ENCODE data around the gene SETD9.

The SETD9 gene, protein sequence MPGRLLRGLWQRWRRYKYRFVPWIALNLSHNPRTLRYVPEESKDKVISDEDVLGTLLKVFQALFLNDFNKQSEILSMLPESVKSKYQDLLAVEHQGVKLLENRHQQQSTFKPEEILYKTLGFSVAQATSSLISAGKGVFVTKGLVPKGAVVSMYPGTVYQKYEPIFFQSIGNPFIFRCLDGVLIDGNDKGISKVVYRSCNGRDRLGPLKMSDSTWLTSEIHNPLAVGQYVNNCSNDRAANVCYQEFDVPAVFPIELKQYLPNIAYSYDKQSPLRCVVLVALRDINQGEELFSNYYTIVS

DNA sequence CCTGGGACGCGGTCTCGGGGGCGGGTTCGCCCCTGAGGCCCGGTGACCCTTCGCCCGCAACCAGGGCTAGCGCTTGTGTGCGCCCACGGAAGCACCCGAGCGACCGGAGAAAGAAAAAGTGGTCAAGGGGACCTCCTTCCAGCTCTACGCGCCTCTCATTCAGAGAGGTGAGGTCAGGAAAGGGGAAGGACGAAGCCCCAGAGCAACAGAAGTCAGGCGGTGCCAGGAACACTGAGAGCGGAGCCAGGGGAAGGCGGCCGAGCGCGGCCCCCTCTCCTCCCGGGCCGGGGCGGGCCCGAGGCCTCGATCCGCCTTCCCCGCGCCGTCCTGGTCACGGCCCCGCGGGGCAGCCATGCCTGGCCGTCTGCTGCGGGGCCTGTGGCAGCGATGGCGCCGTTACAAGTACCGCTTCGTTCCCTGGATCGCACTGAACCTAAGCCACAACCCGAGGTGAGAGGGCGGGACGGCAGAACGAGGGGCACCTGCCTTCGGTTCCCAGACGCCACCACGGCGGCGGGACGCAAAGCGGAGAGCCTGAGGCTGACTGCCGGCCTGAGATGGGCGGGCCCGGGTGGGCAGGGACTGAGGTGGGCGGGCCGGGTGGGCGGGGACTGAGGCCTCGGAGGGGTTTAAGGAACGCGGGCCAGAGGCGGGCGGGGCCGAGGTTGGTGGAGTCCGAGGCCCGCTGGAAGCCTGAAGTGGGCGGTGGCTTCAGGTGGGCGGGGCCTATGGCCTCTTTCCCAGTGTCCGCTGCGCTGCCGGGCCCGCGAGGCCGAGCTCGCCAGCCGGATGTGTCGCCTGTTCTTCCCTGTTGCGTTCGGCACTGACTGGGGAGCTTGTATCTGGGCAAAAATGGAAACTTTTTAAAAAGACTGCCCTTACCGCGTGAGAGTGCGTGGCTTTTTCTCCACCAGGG lies at the start of gene SETD9:
Gene SETD9, plus strand, starts transcription at position 303 of the 916 bp plus-strand sequence. Its CDS starts 50 bp downstream, at position 353.
- peak; percentile 96 for DNase-seq

DNA sequence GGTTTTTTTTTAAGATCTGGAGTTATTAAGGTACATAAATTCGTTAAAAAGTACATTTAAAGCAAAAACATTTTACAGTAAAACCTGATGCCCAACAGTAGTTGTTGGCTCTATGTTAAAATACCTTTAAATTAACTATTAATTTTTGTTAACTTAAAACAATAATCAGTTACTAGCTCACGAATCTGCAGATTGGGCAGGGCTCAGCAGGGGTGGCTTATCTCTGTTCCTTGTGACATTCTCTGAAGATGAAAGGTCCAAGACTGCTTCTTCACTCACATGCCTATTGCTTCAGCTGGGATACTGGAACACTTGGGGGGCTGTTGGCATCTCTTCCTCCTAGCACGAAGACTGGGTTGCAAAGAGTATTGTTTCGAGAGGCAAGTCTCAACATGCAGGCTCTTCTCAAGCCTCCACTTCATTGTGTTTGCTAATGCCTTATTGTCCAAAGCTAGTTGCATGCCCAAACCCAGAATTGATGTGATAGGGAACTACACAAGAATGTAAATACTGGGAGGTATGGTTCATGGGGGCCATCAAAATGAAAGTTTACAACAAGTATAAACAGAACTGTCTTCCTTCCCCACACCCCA lies 47.4 kb upstream of the SETD9 start:
- DNase-seq: no peak

DNA sequence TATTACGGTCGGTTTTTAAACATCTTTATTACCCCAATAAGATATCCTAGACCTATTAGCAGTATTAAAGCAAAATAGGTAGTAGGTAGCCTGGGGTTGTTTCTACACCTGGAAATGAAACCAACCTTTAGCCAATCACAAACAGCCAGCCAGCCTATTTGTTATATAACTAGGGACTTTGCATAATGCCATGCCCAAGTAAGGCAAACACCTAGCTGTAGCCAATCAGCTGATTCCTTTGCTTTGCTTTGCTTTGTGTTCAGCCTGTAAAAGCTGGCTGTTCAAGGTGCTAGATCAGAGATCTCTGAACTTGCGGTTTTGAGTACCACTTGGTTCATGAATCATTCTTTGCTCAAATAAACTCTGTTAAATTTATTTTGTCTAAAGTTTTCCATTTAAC lies 46.5 kb upstream of the SETD9 start:
- DNase-seq: no peak

DNA sequence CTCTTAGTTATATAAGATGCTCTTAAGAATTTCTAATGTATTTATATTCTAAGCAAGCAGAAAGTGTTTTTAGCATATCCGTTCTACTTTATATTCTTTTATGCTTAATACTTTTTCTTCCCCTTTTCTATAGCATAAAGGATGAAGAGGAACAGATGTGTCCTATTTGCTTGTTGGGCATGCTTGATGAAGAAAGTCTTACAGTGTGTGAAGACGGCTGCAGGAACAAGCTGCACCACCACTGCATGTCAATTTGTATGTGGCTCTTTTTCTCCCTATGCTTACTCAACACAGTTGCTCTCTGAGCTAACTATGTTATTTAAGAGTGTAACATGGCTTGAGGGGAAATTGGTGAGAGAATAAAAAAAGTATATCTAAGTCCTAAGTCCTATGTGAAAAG lies 37.6 kb upstream of the SETD9 start:
- DNase-seq: no peak

DNA sequence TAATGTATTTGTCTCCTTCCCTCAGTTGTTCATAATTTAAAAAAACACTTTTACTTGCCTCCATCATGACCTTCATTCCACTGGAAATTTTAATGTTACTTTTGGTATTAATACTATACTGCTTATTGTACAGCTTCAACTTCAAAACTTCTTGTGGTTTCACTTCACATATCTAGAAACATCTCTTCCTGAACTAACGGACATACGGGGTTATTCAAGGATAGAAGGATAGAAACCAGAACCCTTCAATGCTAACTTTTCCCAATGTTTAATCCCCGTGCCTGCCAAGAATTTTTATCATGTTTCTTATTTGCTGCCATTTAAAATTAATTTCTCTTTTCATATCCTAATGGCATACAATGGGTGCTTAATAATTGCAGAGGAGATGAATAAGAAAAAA lies 36.3 kb upstream of the SETD9 start:
- no peak for DNase-seq

DNA sequence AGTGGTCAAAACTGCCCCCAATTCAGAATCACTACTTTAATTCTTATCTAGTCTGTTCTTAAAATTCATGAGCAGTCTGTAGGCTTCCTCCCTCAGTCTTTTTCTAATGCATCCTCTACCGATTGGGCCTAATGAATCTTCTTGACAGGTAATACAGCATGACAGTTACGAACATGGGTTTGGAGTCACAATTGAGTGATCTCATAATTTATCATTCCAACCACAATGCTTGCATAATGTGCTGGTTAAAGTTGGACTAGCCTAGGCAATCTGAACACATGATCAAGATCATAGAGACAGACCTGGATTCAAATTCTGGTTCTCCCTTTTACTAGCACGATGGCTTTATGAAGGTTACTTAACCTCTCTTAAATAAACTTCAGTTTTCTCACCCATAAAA lies 33.1 kb upstream of the SETD9 start:
- DNase-seq: no peak

DNA sequence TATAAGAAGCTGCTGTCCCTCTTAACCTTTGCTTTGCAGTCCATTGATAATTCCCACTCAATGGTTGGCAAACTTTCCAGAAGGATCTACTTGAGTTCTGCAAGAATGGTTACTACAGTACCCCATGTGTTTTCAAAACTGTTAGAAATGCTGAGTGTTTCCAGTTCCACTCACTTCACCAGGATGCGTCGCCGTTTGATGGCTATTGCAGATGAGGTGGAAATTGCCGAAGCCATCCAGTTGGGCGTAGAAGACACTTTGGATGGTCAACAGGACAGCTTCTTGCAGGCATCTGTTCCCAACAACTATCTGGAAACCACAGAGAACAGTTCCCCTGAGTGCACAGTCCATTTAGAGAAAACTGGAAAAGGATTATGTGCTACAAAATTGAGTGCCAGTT lies 27.8 kb upstream of the SETD9 start:
- no peak for DNase-seq

DNA sequence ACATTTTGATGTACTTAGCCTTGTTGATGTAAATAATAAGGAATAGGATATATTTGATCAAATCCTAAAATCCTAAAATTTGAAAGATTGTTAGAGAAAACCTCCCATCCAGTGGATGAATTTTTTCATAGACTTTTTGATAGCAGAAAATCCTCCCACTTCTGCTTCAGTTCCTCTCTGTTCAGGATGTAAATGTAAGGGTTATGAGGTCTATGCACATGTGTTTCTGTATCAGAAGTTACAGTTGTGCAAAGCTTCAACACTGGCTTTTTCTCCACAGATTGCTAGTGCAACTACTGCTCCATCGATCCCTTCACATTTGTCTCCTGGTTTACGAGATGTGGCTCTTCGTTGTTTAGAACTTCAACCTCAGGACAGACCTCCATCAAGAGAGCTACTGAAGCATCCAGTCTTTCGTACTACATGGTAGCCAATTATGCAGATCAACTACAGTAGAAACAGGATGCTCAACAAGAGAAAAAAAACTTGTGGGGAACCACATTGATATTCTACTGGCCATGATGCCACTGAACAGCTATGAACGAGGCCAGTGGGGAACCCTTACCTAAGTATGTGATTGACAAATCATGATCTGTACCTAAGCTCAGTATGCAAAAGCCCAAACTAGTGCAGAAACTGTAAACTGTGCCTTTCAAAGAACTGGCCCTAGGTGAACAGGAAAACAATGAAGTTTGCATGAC lies 16.0 kb upstream of the SETD9 start:
- no peak for DNase-seq

DNA sequence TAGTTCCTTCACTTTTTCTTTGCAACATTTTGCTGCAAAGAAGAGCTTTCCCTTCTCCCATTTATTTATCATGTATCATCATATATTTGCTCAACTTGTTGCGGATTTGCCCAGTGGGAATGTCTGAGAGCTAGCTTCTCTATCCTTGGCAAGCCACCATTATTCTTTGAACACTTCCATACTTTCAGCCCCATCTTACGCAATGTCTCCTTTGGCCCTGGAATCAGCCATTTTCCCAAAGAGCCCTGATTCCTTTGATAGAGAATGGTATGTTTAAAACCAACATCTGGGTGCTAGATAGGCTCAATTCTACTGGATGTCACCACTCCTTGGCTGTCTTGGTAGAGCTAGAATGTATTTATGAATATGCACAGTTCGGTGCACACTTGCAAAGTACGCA lies 12.6 kb upstream of the SETD9 start:
- DNase-seq: no peak

DNA sequence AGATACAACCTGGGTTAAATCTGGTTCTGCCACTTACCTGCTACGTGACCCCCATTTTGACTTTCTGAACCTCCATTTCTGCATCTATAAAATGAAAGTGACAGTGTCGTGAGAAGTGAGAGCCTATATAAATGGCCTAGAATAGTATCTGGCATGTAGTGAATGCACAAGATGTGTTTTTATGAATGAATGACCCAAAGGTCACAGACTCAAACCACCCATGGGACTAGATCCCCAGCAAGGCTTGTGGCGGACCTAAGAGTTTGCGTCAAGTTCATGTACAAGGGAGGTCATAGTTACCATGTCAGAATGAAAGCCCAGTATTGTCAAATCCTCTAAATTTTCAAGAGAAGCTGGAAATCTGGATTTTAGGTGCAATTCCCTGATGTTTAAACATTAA lies 11.2 kb upstream of the SETD9 start:
- no peak for DNase-seq

DNA sequence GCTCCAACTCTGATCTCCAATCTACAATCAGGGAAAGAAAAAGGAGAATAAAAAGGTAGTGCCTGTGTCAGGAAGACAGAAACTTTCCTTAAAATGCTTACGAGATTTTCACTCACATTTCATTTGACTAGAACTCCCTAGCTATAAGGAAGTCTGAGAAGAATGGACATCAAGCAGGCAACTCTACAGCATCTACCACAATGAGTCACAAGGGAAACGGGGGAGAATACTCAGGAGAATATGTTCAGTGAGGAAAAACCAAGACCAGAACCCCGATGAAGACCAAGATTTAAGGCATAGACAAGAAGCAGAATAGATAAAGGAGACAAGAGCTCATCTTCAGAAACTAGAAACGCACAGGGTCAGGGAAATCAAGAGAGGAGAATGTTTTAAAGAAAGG lies 9.0 kb upstream of the SETD9 start:
- DNase-seq: no peak

DNA sequence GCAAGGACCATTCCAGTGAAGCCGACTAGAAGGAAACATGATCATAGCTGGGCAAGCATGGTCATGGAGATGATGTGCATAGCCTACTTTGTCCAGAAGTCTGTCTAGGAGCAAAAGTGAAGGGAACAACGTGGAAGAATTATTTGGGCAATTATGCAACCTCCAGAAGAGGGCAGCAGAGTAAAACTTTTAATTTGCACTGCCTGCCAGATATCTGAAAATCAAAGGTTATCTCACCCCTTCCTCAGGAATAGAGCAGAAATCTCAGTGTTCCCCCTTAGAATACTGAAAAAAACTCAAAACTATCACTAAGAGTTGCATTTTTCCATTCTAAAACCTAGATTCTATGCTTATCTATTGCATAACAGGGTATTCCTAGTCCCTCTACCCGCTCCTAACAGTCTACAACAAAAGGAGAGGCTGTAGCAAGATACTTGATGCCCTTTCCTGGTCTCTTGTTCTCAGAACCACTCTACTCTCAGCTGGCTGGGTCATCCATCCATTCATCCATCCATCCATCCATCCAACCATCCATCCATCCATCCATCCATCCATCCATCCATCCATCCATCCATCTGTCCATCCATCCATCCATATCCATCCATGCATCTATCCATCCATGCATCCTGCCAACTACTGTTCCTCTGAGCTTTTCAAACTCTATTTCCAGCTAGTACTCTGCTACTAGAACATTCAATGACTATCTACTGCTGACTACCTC lies 8.4 kb upstream of the SETD9 start:
- no peak for DNase-seq

DNA sequence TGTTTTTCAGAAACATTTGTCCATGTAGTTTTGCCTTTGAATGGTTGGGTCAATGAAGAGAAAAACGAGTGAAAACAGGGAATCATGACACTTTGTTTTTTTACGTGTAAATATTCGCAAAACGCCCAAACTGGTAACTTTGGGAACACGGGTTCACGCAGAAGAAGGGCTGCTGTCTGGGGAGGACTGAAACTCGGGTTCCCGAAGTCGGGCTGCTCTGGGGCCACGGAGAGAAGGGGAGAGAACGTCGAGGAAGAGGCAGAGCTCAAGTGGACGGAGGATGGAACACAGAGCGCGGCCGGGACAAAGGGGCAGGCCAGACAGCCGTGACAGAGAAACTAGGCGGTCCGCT lies 478 bp upstream of the SETD9 start:
- DNase-seq: no peak

DNA sequence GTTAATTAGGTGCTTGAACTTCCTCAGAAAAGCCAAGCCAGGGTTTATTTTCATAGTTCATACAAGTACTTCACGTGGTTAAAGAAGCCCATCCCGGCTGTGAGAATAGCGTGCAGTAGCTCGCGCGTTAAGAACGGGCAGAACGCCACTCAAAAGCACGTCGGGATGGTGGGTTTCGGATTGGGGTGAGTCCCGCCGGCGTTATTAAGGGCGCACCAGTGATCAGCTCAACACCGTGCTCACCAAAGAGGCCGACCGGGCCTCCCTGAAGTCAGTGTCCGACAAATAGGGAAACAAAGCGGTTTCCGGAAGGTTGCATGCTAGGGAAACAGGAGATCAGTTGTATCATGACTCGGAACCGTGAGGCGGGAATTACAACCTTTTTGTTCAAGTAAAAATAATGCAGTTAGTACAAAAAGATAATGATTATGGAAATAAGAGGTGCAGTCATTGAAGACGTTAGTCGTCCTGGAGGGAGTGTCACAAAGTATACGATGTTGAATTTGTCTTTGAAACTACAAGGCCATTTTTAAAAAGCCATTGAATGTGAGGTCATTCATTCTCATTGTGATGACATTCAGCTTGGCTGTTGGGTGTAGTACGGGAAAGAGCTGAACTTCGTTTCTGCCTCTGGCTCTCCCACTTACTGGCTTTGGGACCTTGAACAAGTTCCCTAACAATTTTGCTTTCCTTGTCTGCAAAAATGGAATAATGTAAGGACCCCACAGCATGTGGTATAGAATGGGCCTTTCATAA lies 992 bp downstream of the SETD9 start:
- DNase-seq: peak; percentile 58

DNA sequence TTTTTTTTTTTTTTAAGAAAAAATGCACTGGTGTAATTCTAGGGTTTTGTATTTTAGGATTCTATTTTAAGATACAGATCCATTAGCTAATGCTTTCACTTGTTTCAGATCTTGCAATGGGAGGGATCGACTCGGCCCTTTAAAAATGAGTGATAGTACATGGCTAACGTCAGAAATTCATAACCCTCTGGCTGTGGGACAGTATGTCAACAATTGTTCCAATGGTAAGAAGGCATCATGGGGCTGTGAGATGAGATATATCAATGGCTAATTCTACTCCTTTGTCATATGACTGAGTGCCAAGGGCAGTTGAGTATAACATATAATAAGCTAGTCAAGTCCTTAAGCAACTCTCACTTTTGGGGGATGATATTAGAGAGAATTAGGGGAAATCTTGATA lies 4.4 kb downstream of the SETD9 start:
- no peak for DNase-seq

DNA sequence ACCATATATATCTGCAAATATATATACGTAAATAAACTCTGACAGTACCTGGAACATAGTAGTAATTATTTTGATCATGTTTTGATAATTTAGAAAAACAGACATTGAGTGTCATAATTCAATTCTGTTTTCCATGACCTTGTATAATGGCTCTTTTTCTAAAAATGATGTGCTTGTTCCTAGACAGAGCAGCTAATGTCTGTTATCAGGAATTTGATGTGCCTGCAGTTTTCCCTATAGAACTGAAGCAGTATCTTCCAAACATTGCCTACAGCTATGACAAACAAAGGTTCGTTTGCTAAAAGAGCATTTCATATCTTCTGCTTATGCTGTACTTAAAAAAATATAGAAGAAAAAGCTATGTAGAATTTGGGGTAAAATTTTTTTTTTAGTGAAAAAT lies 5.3 kb downstream of the SETD9 start:
- no peak for DNase-seq

DNA sequence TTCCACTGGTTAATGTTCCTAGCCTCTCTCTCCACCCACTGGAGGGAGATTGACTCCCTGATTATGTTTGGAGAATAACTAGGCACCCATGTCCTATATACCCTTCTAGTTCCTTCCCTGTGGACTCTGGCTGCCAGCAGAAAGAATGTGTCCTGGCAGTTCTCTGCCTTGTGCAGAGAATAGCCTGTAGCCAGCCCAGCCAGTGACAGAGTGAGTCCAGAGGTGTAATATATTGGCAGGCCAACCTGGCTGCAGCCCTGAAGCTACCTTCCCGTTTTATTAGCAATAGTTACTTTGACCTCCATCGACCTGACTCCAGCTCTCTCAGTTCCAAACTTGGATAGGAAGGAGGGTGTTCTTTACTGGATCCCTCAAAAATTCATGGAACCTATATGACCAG lies 8.1 kb downstream of the SETD9 start:
- DNase-seq: no peak

DNA sequence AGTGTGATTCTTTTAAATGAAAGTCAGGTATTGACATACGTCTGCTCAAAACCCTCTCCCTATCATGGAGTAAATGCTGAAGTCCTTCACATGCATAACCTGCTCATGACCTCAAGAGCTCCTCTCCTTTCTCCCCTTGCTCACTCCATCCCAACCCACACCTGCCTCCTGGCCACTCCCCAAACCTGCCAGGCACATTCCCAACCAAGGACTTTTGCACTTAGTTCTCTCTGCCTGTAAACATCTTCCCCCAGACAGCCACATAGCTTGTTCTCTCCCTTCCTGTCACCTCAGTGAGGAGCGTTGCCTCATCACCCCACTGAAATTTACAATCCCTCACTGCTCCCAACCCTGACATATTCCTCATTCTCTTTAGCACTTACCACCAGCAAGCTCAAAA lies 8.7 kb downstream of the SETD9 start:
- no peak for DNase-seq

DNA sequence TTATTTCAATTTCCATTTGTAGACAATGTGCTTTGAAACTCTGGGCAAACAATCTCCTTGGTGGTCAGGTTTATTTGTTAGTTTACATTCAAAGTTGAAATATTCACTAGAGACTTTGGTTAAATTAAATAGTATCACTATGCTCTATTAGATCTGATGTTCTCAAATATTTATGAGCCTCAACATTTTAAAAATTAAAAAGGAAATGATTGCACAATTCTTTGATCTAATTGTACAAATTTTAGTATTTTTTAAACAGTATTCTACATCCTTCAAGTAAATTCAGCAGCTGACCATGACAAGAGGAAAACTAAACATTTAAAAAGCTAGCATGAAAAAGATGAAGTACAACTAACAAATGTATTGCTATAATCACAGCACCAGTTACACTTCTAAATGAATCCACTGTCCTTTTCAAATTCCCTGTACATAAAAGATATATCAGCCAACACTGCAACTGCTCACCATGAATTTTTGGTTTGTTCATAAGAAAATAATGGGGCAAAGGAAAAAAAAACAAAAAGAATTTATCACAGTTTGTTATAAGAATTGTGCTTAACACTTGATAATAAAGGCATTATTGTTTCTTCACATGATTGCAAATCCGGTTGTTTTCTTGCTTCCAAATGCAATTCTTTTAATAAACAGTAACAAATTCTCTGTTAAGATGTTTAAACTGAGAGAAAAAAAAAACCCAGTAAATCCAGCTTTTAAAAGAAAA lies 10.7 kb downstream of the SETD9 start:
- no peak for DNase-seq

DNA sequence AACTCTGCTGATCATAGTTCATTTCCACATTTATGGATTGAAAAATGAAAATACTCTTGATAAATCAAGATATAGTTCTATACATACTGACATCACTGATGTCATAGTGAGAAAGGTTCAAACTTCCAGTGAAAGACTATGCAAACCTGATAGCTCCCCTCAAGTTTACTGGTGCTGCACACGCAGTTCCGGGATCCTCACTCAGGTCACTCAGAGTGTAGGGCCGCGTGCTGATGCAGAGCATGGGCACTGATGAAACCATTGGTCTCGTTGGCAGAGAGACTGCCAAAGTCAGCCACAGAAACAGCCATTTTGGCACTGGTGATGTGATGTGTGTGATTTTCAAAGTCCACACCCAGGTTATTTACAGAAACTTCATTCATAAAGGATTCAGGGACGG lies 13.5 kb downstream of the SETD9 start:
- no peak for DNase-seq

DNA sequence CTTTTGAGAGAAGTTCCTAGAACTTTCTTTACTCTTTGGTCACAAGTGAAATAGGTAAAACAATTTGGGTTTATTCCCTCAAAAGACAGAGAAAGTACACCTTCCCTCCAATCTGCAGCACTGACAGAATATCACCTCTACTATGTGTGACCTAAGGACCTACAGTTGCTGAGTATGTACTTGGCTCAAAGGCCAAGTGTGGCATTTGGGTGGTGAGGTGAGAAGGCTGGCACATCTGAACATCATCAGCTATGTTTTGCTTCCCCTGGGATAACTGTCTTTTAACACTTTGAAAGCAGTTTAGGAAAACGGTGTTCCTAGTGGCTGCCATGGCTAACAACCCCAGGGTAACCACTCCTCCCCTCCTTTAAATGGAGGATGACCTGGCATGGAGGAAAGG lies 24.9 kb downstream of the SETD9 start:
- DNase-seq: no peak

All from stimulated activated CD8-positive, alpha-beta memory T cell treated with anti-CD3 and anti-CD28 coated beads, Interleukin-4, amount 100 ng/mL, for 48 hours (primary cell).